Ovary (tissue), 9 donors: Measurements from ENCODE around the gene BNIP2. TPM values are rescaled to one million over a fixed set of nuclear protein-coding genes. Genes with fewer than 3 reads are reported as not detected.
"Not testable (repeated sequence)": the region's sequence is repeated elsewhere in the genome, so short reads cannot be mapped to it uniquely, and the experiment has no call there.

ENCODE experiments used
- DNase-seq, 5 donors: peaks; one replicate each; pipeline ENCODE4 v3.0.0-alpha.2; 2019 to 2020
- H3K27ac ChIP-seq, 2 donors: fragments of 200-600 bp; one replicate each; pipeline versions ENCODE4 v1.5.1 to v1.8.0; 2019 to 2022
- H3K27me3 ChIP-seq: fragments of 200-600 bp; one replicate; pipeline ENCODE4 v1.8.0; 2022
- H3K36me3 ChIP-seq: fragments of 200-600 bp; sonication (generic); one replicate; pipeline ENCODE4 v1.5.1; 2019
- H3K4me1 ChIP-seq: one replicate; pipeline ENCODE4 v1.8.1; 2013; ENCODE audit warnings: mild to moderate bottlenecking, moderate library complexity; ENCODE audit not compliant: insufficient read depth
- H3K4me3 ChIP-seq: fragments of 200-600 bp; sonication (generic); one replicate; pipeline ENCODE4 v1.5.1; 2017
- H3K9me3 ChIP-seq, 2 donors: fragments of 200-600 bp in 1 of 2; sonication (generic) in 1 of 2; one replicate each; pipeline versions ENCODE4 v1.5.1 to v1.8.1; 2013 to 2019; ENCODE audit warnings: mild to moderate bottlenecking in 1 of 2, moderate library complexity in 1 of 2
- EP300 ChIP-seq: sonication (generic); formaldehyde crosslinking; IDR thresholded peaks from one replicate; pipeline ENCODE4 v1.6.1; 2017; ENCODE audit warnings: antibody characterized with exemption
- POLR2A ChIP-seq: fragments of 450-650 bp; IDR thresholded peaks from one replicate; pipeline ENCODE4 v1.6.1; 2017; ENCODE audit warnings: antibody characterized with exemption, mild to moderate bottlenecking, moderate library complexity
- WGBS, 3 donors: extraction: QIAGEN DNeasy Blood & Tissue Kit in 1 of 3; methylation state at CpG; one replicate each; pipeline versions ENCODE4 v1.1.5 to v1.1.7; 2013 to 2017; 5-methylcytosine and 5-hydroxymethylcytosine counted together
- intact Hi-C, 4 donors: fragments of 100-400 bp; cut with DNase I; formaldehyde crosslinking; loops; one replicate each; pipeline versions ENCODE4 v1.11.0 to v1.15.1; 2022 to 2023
- polyA plus RNA-seq, 2 donors: library from polyadenylated mRNA; stranded (reverse); fragments of 200-250 nt in 1 of 2; fragments of 350-450 nt in 1 of 2; fragmentation: Illumina TruSeq in 1 of 2; extraction: RNeasy Lipid Tissue Mini Kit (QIAGEN cat#74804) in 1 of 2; gene quantifications; one replicate each; pipeline ENCODE4 v1.2.3, GENCODE V29; 2013 to 2014
- total RNA-seq, 7 donors: library from RNA; depleted of rRNA in 2 of 7; stranded (reverse); fragments of >200 nt in 2 of 7; fragmentation: NEBNext Ultra II Directional in 3 of 7; extraction: Animal tissue kit (Norgen Biotek cat#: 25700) in 3 of 7; gene quantifications; one replicate each; pipeline versions ENCODE4 v1.1.0 to v1.2.4, GENCODE V29; 2016 to 2023
- TF ChIP-seq, protein P1 (sequence below), 3 donors: fragments of 450-650 bp in 2 of 3; fragments of 200-600 bp in 1 of 3; IDR thresholded peaks; one replicate each; pipeline versions ENCODE4 v1.5.1 to v1.8.0; 2016 to 2022; ENCODE audit warnings: antibody characterized with exemption in 3 of 3, mild to moderate bottlenecking in 1 of 3
- donor health status: DM: no; HTN: no; CAD: no; lungs with moderate emphysema.
- donor health status: DM: no; HTN: no; CAD: no.
- donor health status: Bipolar disorder and iron deficiency.
- donor health status: DM: yes; HTN: yes; CAD: no.
- donor health status: DM: no; HTN: no; CAD: no.
- donor health status: DM: yes; HTN: yes; CAD: no.

BNIP2 gene
- total and polyA plus RNA-seq, 9 donors = 31.3 to 71.4 (median 63.8) TPM

DNA sequence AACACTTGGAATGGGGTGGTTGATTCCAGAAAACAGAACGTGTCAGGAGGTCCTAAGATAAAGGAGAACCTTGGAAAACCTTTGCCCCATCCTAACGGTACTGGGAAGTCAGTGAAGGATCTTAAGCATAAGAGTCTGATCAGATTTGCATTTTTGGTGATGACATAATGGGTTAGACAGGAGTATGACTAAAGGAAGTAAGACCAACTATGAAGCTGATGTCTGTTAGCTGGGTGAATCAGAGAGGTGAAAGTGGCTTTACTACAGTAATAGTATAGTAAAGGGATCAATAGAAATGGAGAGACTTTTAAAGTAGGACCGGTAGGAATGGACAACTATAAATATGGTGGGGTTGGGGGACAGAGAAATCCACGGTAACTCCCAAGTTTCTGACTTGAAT lies 44.4 kb downstream of the BNIP2 start:
- H3K36me3 ChIP-seq = no peaks in the 10 kb centered on the region
- H3K4me1 ChIP-seq = no peaks in the 10 kb centered on the region
- no peak for DNase-seq
- H3K27ac ChIP-seq = no peak overlapping the region
- WGBS, 3 donors = 73 to 83% (median 77%) methylated on average over 4 of the region's 4 CpGs
- TF ChIP-seq, protein P1, sequence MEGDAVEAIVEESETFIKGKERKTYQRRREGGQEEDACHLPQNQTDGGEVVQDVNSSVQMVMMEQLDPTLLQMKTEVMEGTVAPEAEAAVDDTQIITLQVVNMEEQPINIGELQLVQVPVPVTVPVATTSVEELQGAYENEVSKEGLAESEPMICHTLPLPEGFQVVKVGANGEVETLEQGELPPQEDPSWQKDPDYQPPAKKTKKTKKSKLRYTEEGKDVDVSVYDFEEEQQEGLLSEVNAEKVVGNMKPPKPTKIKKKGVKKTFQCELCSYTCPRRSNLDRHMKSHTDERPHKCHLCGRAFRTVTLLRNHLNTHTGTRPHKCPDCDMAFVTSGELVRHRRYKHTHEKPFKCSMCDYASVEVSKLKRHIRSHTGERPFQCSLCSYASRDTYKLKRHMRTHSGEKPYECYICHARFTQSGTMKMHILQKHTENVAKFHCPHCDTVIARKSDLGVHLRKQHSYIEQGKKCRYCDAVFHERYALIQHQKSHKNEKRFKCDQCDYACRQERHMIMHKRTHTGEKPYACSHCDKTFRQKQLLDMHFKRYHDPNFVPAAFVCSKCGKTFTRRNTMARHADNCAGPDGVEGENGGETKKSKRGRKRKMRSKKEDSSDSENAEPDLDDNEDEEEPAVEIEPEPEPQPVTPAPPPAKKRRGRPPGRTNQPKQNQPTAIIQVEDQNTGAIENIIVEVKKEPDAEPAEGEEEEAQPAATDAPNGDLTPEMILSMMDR (IDR thresholded peaks at IDR 0.05) = no peak
- TF ChIP-seq POLR2A = no peak
- no peaks in the 10 kb centered on the region for H3K27me3 ChIP-seq
- H3K9me3 ChIP-seq = no peaks in the 10 kb centered on the region
- intact Hi-C loops = no loop called here
- no peak overlapping the region for H3K4me3 ChIP-seq

DNA sequence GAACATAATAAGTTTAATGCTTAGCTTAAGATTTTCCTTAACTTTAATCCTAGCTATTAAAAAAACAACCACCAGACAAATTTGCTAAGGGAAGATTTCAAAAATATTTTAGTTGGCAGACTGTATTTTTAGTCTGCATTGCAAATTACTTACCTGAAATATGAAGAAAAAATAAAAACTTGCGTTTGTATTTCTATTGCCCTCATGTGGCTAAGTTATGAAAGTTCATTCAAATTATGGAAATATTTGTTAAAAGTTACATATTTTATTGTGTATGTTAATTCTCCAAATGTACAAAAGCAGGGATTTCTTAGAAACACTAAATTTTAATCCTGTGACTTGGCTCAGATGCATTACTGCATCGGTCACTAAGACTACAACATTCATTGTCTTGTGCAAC lies 46.8 kb downstream of the BNIP2 start:
- Histone ChIP-seq H3K4me1 (no peaks in the 10 kb centered on the region), H3K4me3 (no peak overlapping the region), H3K27me3 (no peaks in the 10 kb centered on the region), H3K9me3 (no peaks in the 10 kb centered on the region), H3K27ac (no peak overlapping the region), H3K36me3 (no peaks in the 10 kb centered on the region)
- intact Hi-C loops = no loop called here
- no peak for TF ChIP-seq EP300
- no peak for TF ChIP-seq POLR2A
- TF ChIP-seq, protein P1 (IDR thresholded peaks at IDR 0.05) = no peak
- WGBS, 3 donors = 21 to 52% (median 38%) methylated on average over 2 of the region's 2 CpGs
- DNase-seq = no peak

DNA sequence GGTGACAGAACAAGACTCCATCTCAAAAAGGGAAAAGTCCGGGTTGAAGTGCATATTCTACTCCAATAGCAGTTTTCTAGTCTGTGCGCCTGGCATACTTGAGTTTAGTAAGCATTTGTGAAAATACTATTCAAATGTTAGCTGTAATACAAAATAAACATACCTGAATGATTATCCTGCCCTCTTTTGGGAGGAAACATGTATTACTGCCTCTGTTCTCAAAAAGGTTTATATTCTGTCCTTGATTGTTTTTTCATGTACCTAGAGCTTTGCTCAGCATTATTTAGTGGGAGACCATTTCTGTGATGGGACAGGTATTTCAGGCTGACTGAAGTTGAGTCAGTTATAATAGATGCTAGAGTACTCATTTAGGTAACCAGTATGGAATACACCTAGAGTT lies 51.6 kb downstream of the BNIP2 start:
- not testable (repeated sequence) for DNase-seq, H3K27ac ChIP-seq, H3K4me1 ChIP-seq, H3K36me3 ChIP-seq, H3K4me3 ChIP-seq, H3K27me3 ChIP-seq, H3K9me3 ChIP-seq
- intact Hi-C loops = loop anchor here in 2 of 4 donors (5.0 to 10.0 kb wide), 2 partner anchors 100 to 103 kb away; no protein-coding TSS in a partner anchor
- 83 to 93% (median 89%) methylated on average over 2 of the region's 2 CpGs for WGBS, 3 donors

DNA sequence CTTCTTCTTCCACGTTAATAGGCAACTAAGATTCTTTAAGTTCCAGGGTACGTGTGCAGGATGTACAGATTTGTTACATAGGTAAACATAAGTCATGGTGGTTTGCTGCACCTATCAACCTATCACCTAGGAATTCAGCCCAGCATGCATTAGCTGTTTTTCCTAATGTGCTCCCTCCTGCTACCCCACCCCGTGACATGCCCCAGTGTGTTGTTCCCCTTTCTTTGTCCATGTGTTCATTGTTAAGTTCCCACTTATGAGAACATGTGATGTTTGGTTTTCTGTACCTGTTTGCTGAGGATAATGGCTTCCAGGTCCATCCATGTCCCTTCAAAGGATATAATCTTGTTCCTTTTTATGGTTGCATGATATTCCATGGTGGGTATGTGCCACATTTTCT lies 52.9 kb downstream of the BNIP2 start:
- WGBS, 3 donors = 86 to 91% (median 90%) methylated on average over 3 of the region's 3 CpGs
- H3K4me1 ChIP-seq = no peaks in the 10 kb centered on the region
- H3K4me3 ChIP-seq = no peak overlapping the region
- no peaks in the 10 kb centered on the region for H3K36me3 ChIP-seq
- H3K27ac ChIP-seq = no peak overlapping the region
- H3K9me3 ChIP-seq = no peaks in the 10 kb centered on the region
- TF ChIP-seq EP300 = no peak
- TF ChIP-seq, protein P1 (IDR thresholded peaks at IDR 0.05) = no peak
- no peak for TF ChIP-seq POLR2A
- H3K27me3 ChIP-seq = no peaks in the 10 kb centered on the region
- no peak for DNase-seq
- intact Hi-C loops = loop anchor here in 2 of 4 donors (5.0 to 10.0 kb wide), 2 partner anchors 99 to 101 kb away; no protein-coding TSS in a partner anchor

DNA sequence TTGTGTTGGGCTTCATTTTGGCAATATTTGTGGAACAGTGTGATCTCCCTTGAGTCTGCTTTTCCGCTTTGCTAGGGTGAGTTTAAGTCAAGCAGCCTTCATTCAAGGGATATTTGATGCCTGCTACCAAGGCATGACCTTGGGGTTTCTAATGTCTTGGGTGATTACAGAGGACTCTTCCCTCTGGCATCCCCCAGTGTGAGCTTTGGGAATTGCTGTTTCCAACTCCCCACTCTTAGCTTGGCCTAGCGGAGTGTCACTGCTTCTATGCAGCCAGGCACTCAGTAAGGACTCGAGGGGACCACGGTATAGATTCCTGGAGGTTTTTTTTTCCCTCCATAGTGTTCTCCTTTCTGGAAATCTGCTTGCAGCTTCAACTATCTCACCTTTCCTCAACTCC lies 56.4 kb downstream of the BNIP2 start:
- H3K9me3 ChIP-seq = no peaks in the 10 kb centered on the region
- H3K27me3 ChIP-seq = no peaks in the 10 kb centered on the region
- WGBS, 3 donors = 51 to 63% (median 51%) methylated on average over 4 of the region's 4 CpGs
- H3K27ac ChIP-seq = no peak overlapping the region
- intact Hi-C loops = loop anchor here in 1 of 4 donors (10.0 kb wide), 1 partner anchor 98 kb away; no protein-coding TSS in a partner anchor
- H3K4me1 ChIP-seq = no peaks in the 10 kb centered on the region
- TF ChIP-seq EP300 (no peak), POLR2A (no peak)
- TF ChIP-seq, protein P1 (IDR thresholded peaks at IDR 0.05) = no peak
- no peak overlapping the region for H3K4me3 ChIP-seq
- DNase-seq = no peak
- no peaks in the 10 kb centered on the region for H3K36me3 ChIP-seq
